Naive thymus-derived CD4-positive, alpha-beta T cell (primary cell): ENCODE measurements around the gene HADHB. TPM values are rescaled to one million over a fixed set of nuclear protein-coding genes. Genes with fewer than 3 reads are reported as not detected.
"Not testable (repeated sequence)": the region's sequence is repeated elsewhere in the genome, so short reads cannot be mapped to it uniquely, and the experiment has no call there.

Experiments
- ATAC-seq: fragments of 150-1000 bp; cut with Tn5 transposase; 2 replicates; pipeline ENCODE4 v1.10.0; 2021; ENCODE audit warnings: mild to moderate bottlenecking, moderate library complexity
- CTCF ChIA-PET: fragments of 350-600 bp; sonication (Branson Sonifier 250); formaldehyde crosslinking; loops from one replicate; lab custom pipeline; 2021; ENCODE audit warnings: antibody characterized with exemption; lab: Charles Lee
- POLR2A ChIA-PET: fragments of 350-600 bp; sonication (Branson Sonifier 250); formaldehyde crosslinking; loops from one replicate; lab custom pipeline; 2021; ENCODE audit warnings: antibody characterized with exemption, inconsistent platforms; lab: Charles Lee
- DNase-seq, 9 donors: peaks; one replicate each; pipeline versions ENCODE4 v3.0.0 to v3.0.0-alpha.2; 2020 to 2022; ENCODE audit warnings: mixed read lengths in 1 of 9
- H3K27ac ChIP-seq: one replicate; pipeline ENCODE4 v1.7.0; 2013; ENCODE audit warnings: mild to moderate bottlenecking, low read depth, low read length, moderate library complexity
- H3K27me3 ChIP-seq, 2 donors: one replicate each; pipeline ENCODE4 v1.7.0; 2013; ENCODE audit warnings: low read length in 2 of 2, mild to moderate bottlenecking in 2 of 2, moderate library complexity in 2 of 2; ENCODE audit not compliant: control insufficient read depth in 2 of 2, insufficient read depth in 2 of 2
- H3K36me3 ChIP-seq, 3 experiments: 1 replicate in 2 of 3; 2 replicates in 1 of 3; pipeline ENCODE4 v1.7.0; 2013; ENCODE audit warnings: low read length in 3 of 3, mild to moderate bottlenecking in 3 of 3, moderate library complexity in 1 of 3; ENCODE audit not compliant: insufficient read depth in 3 of 3, control insufficient read depth in 2 of 3
- H3K4me1 ChIP-seq, 2 donors: one replicate each; pipeline ENCODE4 v1.7.0; 2013; ENCODE audit warnings: low read length in 2 of 2, mild to moderate bottlenecking in 2 of 2, moderate library complexity in 1 of 2; ENCODE audit not compliant: control insufficient read depth in 2 of 2, insufficient read depth in 2 of 2
- H3K4me3 ChIP-seq: 2 replicates; pipeline ENCODE4 v1.7.0; 2013; ENCODE audit warnings: mild to moderate bottlenecking, low read length
- H3K9me3 ChIP-seq, 3 experiments: 1 replicate in 2 of 3; 2 replicates in 1 of 3; pipeline ENCODE4 v1.7.0; 2013; ENCODE audit warnings: low read length in 3 of 3; ENCODE audit not compliant: control insufficient read depth in 2 of 3
- H3K27ac Mint-ChIP-seq, 9 donors: one replicate each; pipeline ENCODE4 v1.8.0; 2020 to 2022; ENCODE audit warnings: mixed read lengths in 9 of 9, mild to moderate bottlenecking in 8 of 9, moderate library complexity in 5 of 9, inconsistent platforms in 2 of 9
- H3K27me3 Mint-ChIP-seq, 5 donors: one replicate each; pipeline ENCODE4 v1.8.0; 2021 to 2022; ENCODE audit warnings: mixed read lengths in 5 of 5, mild to moderate bottlenecking in 1 of 5
- H3K36me3 Mint-ChIP-seq, 5 donors: one replicate each; pipeline ENCODE4 v1.8.0; 2020 to 2022; ENCODE audit warnings: mixed read lengths in 5 of 5, mild to moderate bottlenecking in 3 of 5, inconsistent platforms in 1 of 5
- H3K4me1 Mint-ChIP-seq, 7 donors: one replicate each; pipeline ENCODE4 v1.8.0; 2020 to 2022; ENCODE audit warnings: mixed read lengths in 7 of 7, mild to moderate bottlenecking in 3 of 7, inconsistent platforms in 1 of 7
- H3K4me3 Mint-ChIP-seq, 10 donors: one replicate each; pipeline ENCODE4 v1.8.0; 2020 to 2022; ENCODE audit warnings: mild to moderate bottlenecking in 10 of 10, mixed read lengths in 10 of 10, moderate library complexity in 6 of 10, inconsistent platforms in 2 of 10
- H3K9me3 Mint-ChIP-seq, 11 donors: one replicate each; pipeline ENCODE4 v1.8.0; 2020 to 2022; ENCODE audit warnings: mixed read lengths in 11 of 11, mild to moderate bottlenecking in 4 of 11, inconsistent platforms in 1 of 11, moderate library complexity in 1 of 11
- intact Hi-C, 2 donors: fragments of 100-400 bp; cut with micrococcal nuclease; formaldehyde crosslinking; loops; one replicate each; pipeline ENCODE4 v1.15.1; 2023
- polyA plus RNA-seq, 2 donors: library from polyadenylated mRNA; unstranded; fragments of 300-500 nt; fragmentation: Illumina TruSeq; gene quantifications; one replicate each; pipeline ENCODE4 v1.2.3, GENCODE V29; 2021
- total RNA-seq, 6 experiments: library from RNA in 5 of 6; stranded (reverse) in 5 of 6; gene quantifications; 1 replicate in 5 of 6; 2 replicates in 1 of 6; pipeline ENCODE4 v1.2.3 and lab custom pipeline; 2021 to 2026

Gene HADHB
- total and polyA plus RNA-seq, 7 experiments from 2014 or later: 38.1 to 112 (median 65.7) TPM

DNA sequence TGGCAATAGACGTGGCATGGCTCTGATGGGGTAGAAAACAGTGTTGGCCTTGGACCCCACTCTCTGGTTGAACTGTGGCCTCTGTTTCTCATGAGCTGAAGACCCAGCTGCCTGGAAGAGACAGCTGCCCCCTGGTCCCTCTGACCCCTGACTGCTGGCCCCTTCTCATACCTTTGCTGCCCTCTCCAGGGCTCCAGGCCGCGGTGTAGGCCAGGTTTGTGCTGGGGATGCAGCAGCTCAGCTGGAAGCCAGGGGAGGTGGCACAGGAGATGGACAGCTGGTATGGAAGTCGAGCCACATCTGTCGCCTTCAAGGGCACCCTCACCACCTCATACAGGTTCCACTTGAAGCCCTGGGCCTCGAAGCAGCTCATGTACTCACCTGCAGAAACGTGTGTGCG lies 69.5 kb downstream of the HADHB start:
- Mint-ChIP-seq H3K4me1 (no peaks in the 10 kb centered on the region), H3K27ac (no peak overlapping the region), H3K9me3 (no peaks in the 10 kb centered on the region), H3K4me3 (no peak overlapping the region), H3K36me3 (peaks cover 0 to 25% (median 0%) of the 10 kb centered on the region in 5 donors), H3K27me3 (peaks cover 0 to 2% (median 0%) of the 10 kb centered on the region in 5 donors)
- H3K4me3 ChIP-seq: no peak overlapping the region
- H3K9me3 ChIP-seq: no peaks in the 10 kb centered on the region
- H3K4me1 ChIP-seq: no peaks in the 10 kb centered on the region
- no peak overlapping the region for H3K27ac ChIP-seq
- POLR2A ChIA-PET: no interaction called here
- peaks cover 0 to 20% (median 0%) of the 10 kb centered on the region in 3 experiments for H3K36me3 ChIP-seq
- intact Hi-C loops: no loop called here
- CTCF ChIA-PET: no interaction called here
- no peaks in the 10 kb centered on the region for H3K27me3 ChIP-seq
- ATAC-seq: no peak
- no peak for DNase-seq

DNA sequence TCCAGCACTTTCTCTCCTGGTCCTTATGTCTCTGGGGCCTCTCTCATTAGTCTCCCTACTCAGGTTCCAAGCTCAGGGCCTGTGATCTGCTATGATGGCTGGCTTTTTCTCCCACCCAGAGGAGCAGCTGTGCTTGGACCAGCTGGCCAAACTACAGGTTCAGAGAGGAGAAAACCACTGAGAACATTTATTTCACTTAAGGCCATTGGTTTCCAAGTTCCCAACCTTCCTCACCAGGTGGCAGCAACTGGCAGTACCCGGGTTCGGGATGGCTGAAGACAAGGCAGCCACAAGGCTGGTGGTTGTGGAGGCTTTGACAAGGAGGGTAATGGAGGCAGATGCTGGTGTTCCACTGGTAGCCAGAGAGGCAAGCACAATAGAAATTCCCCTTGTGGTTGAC lies 71.3 kb downstream of the HADHB start:
- intact Hi-C loops: no loop called here
- H3K27ac Mint-ChIP-seq: no peak overlapping the region
- no peaks in the 10 kb centered on the region for H3K27me3 ChIP-seq
- H3K9me3 ChIP-seq: no peaks in the 10 kb centered on the region
- peaks cover 0 to 5% (median 0%) of the 10 kb centered on the region in 7 donors for H3K4me1 Mint-ChIP-seq
- no peaks in the 10 kb centered on the region for H3K4me1 ChIP-seq
- H3K4me3 ChIP-seq: no peak overlapping the region
- no peak for DNase-seq
- peaks cover 0 to 5% (median 0%) of the 10 kb centered on the region in 3 experiments for H3K36me3 ChIP-seq
- POLR2A ChIA-PET: no interaction called here
- no peak overlapping the region for H3K4me3 Mint-ChIP-seq
- H3K9me3 Mint-ChIP-seq: no peaks in the 10 kb centered on the region
- peaks cover 0 to 13% (median 0%) of the 10 kb centered on the region in 5 donors for H3K36me3 Mint-ChIP-seq
- H3K27ac ChIP-seq: no peak overlapping the region
- CTCF ChIA-PET: no interaction called here
- H3K27me3 Mint-ChIP-seq: peaks cover 0 to 6% (median 0%) of the 10 kb centered on the region in 5 donors
- no peak for ATAC-seq

DNA sequence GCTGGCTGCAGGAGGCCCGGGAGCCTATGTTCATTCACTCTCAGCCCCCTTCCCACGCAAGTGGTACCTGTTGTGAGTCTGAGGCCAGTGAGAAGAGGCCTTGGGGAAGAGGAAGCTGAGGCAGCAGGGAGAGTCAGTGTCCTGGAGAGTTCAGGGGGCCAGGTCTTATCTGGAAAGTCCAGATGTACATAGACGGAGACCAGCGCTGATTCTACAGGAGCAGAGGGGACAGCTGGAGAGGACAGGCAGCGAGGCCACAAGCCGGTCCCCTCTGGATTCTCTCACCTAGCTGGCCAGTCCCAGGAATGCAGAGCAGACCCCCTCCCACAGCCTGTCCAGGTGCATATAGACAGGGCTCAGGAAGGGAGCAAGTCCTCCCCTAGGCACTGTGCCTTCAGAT lies 72.1 kb downstream of the HADHB start:
- peaks cover 0 to 10% (median 0%) of the 10 kb centered on the region in 5 donors for H3K27me3 Mint-ChIP-seq
- ATAC-seq: no peak
- no peak for DNase-seq
- ChIA-PET POLR2A (no interaction called here), CTCF (interaction anchor here (0.6 kb wide), 1 partner anchor 1307 kb away, joined by 4 read pairs; no protein-coding TSS in a partner anchor)
- H3K4me1 Mint-ChIP-seq: peaks cover 0 to 5% (median 0%) of the 10 kb centered on the region in 7 donors
- H3K4me1 ChIP-seq: no peaks in the 10 kb centered on the region
- H3K36me3 Mint-ChIP-seq: peaks cover 0 to 6% (median 0%) of the 10 kb centered on the region in 5 donors
- H3K4me3 ChIP-seq: no peak overlapping the region
- H3K9me3 ChIP-seq: no peaks in the 10 kb centered on the region
- H3K27me3 ChIP-seq: no peaks in the 10 kb centered on the region
- H3K36me3 ChIP-seq: no peaks in the 10 kb centered on the region
- no peaks in the 10 kb centered on the region for H3K9me3 Mint-ChIP-seq
- no peak overlapping the region for H3K4me3 Mint-ChIP-seq
- H3K27ac Mint-ChIP-seq: no peak overlapping the region
- intact Hi-C loops: no loop called here
- H3K27ac ChIP-seq: no peak overlapping the region

DNA sequence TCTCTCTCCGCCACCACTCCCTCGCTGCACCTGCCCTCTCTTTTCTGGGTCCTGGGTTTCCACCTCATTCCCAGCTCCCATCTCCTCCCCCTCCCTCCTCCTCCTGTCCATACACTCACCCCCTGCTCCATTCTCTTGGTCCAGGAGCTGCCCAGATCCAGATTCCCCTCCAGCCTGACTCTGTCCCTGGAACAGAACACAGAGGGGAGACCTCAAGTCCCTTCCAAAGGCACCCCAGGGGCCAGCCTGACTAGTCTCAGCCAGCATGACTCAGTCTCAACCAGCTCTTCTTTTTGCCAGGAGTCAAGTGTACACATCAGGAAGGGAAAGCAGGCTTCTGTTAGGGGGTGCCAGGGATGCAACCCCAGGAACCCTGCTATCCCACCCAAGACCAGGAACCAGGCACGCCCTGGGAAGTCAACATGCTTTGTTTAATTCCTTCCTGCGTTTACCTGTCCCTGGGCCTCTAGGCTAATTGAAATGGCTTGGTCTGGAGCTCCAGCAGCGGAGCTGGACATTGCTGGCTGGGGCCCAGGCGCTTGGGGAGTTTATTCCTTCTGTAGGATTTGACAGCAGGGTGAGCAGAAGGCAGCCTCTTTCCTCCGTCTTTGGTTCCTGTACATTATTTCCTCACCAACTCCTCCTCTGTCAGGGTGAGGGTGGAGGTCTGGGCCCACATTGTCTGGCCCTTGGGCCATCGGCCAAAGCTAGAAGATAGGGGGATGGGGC lies 72.8 kb downstream of the HADHB start:
- Mint-ChIP-seq H3K36me3 (peaks cover 0 to 6% (median 0%) of the 10 kb centered on the region in 5 donors), H3K9me3 (no peaks in the 10 kb centered on the region), H3K4me3 (no peak overlapping the region), H3K27ac (no peak overlapping the region), H3K27me3 (peaks cover 0 to 10% (median 0%) of the 10 kb centered on the region in 5 donors), H3K4me1 (peaks cover 0 to 5% (median 0%) of the 10 kb centered on the region in 7 donors)
- Histone ChIP-seq H3K4me3 (no peak overlapping the region), H3K27ac (no peak overlapping the region), H3K27me3 (no peaks in the 10 kb centered on the region), H3K4me1 (no peaks in the 10 kb centered on the region), H3K36me3 (no peaks in the 10 kb centered on the region), H3K9me3 (no peaks in the 10 kb centered on the region)
- DNase-seq (no peak), ATAC-seq (no peak)
- ChIA-PET CTCF (interaction anchor here (0.6 kb wide), 1 partner anchor 1308 kb away, joined by 4 read pairs; no protein-coding TSS in a partner anchor), POLR2A (no interaction called here)
- intact Hi-C loops: no loop called here

DNA sequence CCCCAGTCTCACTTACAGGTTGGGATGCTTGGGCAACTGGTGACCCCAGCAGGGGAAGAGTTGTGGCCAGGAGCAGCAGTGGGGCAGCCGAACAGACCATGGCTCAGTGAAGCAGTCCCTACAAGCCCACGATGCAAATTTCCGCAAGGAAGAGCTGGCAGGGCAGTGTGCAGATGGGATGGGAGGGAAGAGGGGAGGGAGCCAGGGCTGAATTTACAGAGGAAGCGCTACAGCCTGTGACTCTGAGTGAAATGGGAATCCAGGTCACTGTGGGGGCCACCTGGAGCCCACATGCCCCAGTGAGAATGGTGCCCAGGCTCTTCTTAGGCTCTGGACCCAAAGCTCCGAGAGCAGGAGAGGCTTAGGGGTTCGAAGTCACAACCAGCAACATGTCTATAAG lies 74.2 kb downstream of the HADHB start:
- Mint-ChIP-seq H3K4me1 (peaks cover 0 to 5% (median 0%) of the 10 kb centered on the region in 7 donors), H3K27ac (no peak overlapping the region), H3K36me3 (peaks cover 0 to 6% (median 0%) of the 10 kb centered on the region in 5 donors), H3K9me3 (no peaks in the 10 kb centered on the region), H3K27me3 (peaks cover 0 to 10% (median 0%) of the 10 kb centered on the region in 5 donors), H3K4me3 (no peak overlapping the region)
- no peaks in the 10 kb centered on the region for H3K36me3 ChIP-seq
- no peaks in the 10 kb centered on the region for H3K4me1 ChIP-seq
- CTCF ChIA-PET: no interaction called here
- H3K4me3 ChIP-seq: no peak overlapping the region
- DNase-seq (no peak), ATAC-seq (no peak)
- no peak overlapping the region for H3K27ac ChIP-seq
- POLR2A ChIA-PET: no interaction called here
- intact Hi-C loops: no loop called here
- H3K9me3 ChIP-seq: no peaks in the 10 kb centered on the region
- H3K27me3 ChIP-seq: no peaks in the 10 kb centered on the region

DNA sequence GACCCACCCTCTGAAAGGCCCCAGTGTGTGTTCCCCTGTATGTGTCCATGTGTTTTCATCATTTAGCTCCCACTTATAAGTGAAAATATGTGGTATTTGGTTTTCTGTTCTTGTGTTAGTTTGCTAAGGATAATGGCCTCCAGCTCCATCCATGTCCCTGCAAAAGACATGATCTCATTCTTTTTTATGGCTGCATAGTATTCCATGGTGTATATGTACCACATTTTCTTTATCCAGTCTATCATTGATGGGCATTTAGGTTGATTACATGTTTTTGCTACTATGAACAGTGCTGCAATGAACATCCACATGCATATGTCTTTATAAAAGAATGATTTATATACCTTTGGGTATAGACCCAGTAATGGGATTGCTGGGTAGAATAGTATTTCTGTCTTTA lies 79.7 kb downstream of the HADHB start:
- CTCF ChIA-PET: interaction anchor here (0.6 kb wide), 1 partner anchor 718 kb away, joined by 3 read pairs; no protein-coding TSS in a partner anchor
- DNase-seq, H3K36me3 ChIP-seq, H3K4me3 ChIP-seq, intact Hi-C loops, H3K27ac ChIP-seq, H3K36me3 Mint-ChIP-seq, H3K4me1 ChIP-seq, H3K9me3 ChIP-seq, ATAC-seq, H3K9me3 Mint-ChIP-seq, H3K27ac Mint-ChIP-seq, POLR2A ChIA-PET, H3K27me3 Mint-ChIP-seq, H3K4me3 Mint-ChIP-seq, H3K27me3 ChIP-seq: not testable (repeated sequence)
- H3K4me1 Mint-ChIP-seq: peaks cover 0 to 11% (median under 1%) of the 10 kb centered on the region in 7 donors
